HG03571 (cell line): ENCODE results near the gene NSL1.
"Not testable (repeated sequence)": the region's sequence is repeated elsewhere in the genome, so short reads cannot be mapped to it uniquely, and the experiment has no call there.

Source experiments
- ATAC-seq: cut with Tn5 transposase; IDR thresholded peaks from one replicate; pipeline ENCODE4 v1.9.1; 2021; ENCODE audit not compliant: unreplicated experiment

NSL1 gene

DNA sequence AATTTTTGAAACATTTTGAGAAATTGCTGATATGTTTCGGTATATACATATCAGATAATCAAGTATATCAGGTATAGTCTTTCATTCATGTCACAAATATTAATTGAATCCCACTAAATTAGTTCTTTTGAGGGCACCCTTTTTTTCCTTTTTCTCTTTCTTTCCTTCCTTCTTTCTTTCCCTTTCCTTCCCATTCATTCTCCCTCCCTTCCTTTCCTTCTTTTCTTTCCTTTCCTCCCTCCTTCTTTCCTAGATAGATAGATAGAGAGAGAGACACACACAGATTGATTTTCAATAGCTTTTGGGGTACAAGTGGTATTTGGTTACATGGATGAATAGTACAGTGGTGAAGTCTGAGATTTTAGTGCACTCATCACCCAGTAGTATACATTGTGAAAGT, 5.7 kb downstream of the NSL1 start:
- ATAC-seq = no peak

DNA sequence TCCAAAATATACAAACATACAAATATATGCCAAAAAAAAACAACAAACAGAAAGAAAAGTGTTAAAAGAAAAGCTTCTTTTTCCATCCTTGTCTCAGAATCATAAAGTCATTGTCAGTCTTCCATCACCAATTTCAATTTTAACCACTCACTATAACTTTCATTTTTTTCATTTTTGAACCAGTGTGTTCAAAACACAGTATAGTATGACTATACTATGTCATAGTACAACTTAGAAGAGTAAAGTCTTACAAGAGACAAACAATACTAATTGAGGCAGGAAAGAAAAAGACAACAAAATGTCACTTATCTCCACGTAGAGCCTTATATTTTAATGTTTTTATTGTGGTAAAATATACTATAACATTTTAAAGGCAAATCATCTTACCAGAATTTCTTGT, 7.6 kb downstream of the NSL1 start:
- no peak for ATAC-seq

DNA sequence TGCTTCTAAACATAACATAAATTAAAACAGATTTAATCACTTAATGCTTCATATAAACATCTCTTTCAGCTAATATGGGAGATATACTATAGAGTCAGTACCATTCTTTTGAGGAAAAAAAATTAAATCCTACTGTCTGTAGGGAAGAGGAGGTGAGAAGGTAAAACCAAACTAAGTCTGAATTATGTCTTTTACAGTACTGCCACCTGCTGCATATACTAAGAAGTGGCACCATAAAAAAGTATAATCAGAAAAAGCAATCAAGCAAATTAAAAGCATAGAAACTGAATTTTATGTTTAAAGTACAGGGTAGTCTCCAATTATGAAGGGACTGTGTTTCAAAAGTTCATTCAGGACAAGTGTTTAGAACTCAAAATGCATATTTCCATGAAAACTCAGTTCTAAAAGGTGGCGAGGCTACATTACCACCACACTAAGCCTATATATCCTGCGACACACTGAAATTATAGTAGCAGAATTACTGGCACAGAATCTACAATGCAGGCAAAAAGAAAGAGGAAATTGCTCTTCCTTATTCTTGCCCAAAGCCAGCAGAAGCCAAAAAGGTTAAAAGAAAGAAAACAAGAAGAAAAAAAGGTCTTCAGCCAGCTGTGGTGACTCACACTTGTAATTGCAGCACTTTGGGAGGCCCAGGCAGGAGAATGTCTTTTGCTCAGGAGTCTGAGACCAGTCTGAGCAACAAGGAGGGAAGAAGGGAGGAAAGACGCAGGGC, 9.0 kb downstream of the NSL1 start:
- no peak for ATAC-seq

DNA sequence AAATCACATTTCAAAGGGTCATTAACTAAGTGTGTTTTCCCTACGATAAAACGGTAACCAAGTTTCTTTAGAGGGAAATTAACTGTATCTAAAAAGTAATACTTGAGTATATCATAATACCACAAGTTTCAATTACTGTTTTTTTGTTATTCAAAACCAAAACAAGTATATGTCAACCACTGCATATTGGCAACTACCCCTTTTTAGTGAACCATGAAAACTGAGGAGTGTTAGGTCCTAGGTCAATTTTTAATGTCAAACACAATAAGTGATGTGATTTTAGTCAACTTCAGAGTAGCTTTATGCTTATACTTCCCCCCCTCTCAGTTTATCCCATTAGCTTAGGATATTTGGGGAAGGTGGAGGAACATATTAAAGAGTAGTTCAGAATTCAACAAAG, 10.4 kb downstream of the NSL1 start:
- ATAC-seq = no peak

DNA sequence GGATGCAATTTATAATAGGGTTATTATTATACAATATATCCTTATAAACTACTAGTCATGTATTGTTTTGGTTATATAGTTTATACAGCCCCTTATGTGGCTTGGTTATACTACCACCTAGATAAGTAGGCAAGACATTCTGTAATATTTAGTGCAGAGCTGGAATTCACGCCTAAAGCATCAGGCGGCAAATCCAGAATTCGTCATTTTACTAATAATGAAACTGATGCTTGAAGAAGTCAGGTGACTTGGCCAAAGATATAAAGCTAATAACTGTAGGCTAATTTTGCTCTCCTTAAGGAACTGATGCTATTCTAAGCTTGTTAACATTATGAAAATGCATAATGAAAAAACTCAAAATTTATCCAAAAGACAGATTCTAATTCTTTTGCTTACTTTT, 10.8 kb downstream of the NSL1 start:
- no peak for ATAC-seq

DNA sequence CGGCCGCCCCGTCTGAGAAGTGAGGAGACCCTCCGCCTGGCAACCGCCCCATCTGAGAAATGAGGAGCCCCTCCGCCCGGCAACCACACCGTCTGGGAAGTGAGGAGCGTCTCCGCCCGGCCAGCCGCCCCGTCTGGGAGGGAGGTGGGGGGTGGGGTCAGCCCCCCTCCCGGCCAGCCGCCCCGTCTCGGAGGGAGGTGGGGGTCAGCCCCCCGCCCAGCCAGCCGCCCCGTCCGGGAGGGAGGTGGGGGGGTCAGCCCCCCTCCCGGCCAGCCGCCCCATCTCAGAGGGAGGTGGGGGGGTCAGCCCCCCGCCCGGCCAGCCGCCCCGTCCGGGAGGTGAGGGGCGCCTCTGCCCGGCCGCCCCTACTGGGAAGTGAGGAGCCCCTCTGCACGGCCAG, 12.5 kb downstream of the NSL1 start:
- not testable (repeated sequence) for ATAC-seq

DNA sequence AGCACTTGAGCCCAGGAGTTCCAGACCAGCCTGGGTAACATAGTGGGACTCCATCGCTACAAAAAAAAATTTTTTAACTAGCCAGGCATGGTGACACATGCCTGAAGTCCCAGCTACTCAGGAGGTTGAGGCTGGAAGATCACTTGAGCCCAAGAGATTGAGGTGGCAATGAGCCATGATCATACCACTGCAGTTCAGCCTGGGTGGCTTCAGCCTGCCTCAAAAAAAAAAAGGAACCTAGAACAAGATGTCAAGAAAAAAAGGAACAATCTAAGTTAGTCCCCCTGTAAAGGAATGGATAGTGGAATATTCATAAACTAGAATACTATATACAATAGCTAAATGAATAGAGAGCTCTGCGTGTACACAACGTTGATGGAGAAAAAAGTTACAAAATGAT, 14.4 kb downstream of the NSL1 start:
- no peak for ATAC-seq

DNA sequence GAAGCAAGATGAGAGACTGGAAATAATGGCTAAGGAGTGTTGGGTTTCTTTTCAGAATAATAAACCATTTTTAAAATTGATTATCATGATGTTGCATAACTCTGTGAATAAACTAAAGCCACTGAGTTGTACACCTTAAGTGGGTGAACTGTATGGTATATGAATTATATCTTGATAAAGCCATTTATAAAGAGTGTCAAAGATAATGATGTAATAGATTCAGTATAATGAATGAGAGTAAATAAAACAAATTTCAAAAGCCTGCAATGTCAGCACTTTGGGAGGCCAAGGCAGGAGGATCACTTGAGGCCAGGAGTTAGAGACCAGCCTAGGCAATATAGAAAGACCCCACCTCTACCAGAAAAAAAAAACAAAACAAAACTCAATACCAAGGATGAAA, 16.3 kb downstream of the NSL1 start:
- no peak for ATAC-seq

DNA sequence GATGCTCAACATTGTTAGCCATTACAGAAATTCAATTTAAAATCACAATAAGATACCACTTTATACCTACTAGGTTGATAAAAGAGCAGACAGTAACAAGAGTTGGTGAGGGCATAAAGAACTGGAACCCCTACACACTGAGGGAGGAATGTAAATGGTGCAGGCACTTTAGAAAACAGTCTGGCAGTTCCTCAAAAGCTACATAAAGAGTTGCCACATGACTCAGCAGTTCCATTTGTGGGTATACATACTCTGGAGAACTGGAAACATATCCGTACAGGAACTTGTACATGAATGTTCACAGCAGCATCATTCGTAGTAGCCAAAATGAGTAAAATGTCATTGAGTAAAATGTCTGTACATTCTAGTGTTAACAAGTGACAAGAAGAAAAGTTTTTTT, 17.0 kb downstream of the NSL1 start:
- no peak for ATAC-seq

DNA sequence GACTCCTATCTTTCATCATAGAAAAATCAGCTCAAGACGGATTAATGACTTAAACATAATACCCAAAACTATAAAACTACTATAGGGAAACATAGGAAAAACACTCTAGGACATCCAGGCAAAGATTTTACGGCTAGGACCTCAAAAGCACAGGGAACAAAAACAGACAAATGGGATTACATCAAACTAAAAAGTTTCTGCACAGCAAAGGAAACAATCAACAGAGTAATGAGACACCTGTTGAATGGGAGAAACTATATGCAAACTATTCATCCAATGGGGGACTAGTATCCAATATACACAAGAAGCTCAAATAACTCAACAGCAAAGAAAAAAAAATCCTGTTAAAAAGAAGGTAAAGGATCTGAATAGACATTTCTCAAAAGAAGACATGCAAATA, 18.6 kb downstream of the NSL1 start:
- ATAC-seq = no peak

DNA sequence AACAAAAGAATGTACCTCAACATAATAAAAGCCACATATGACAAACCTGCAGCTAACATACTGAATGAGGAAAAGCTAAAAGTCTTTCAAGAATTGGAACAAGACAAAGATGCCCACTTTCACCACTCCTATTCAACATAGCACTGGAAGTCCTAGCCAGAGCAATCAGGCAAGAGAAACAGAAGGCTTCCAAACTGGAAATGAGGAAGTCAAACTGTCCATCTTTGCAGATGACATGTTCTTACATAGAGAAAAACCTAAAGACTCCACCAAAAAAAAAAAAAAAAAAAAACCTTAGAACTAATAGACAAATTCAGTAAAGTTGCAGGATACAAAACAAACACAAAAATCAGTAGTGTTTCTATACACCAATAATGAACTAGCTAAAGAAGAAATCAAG, 20.2 kb downstream of the NSL1 start:
- no peak for ATAC-seq

DNA sequence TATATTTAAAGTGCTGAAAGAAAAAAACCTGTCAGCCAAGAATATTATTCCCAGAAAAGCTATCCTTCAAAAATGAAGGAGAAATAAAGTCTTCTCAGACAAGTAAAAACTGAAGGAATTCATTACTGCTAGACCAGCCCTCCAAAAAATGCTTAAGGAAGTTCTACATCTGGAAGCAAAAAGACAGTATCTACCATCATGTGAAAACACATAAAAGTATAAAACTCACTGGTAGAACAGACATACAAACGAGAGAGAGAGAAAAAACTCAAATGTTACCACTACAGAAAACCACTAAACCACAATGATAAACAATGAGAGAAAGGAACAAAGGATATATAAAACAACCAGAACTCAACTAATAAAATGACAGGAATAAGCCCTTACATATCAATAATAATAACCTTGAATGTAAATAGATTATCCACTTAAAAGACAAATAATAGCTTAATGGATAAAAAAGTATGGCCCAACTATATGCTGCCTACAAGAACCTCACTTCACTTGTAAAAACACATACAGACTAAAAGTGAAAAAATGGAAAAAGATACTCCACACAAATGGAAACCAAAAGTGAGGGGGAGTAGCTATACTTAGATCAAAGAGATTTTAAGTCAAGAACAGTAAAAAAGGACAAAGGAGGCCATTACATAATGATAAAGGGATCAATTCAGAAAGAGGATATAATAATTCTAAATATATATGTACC, 22.0 kb downstream of the NSL1 start:
- ATAC-seq = no peak

DNA sequence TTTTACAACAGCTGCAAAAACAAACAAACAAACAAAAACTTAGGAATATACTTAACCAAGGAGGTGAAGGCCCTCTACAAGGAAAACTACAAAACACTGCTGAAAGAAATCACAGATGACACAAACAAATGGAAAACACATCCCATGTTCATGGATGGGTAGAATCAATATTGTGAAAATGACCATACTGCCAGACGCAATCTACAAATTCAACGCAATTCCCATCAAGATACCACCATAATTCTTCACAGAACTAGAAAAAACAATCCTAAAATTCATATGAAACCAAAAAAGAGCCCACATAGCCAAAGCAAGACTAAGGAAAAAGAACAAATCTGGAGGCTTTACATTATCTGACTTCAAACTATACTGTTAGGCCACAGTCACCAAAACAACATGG, 24.8 kb downstream of the NSL1 start:
- not testable (repeated sequence) for ATAC-seq

DNA sequence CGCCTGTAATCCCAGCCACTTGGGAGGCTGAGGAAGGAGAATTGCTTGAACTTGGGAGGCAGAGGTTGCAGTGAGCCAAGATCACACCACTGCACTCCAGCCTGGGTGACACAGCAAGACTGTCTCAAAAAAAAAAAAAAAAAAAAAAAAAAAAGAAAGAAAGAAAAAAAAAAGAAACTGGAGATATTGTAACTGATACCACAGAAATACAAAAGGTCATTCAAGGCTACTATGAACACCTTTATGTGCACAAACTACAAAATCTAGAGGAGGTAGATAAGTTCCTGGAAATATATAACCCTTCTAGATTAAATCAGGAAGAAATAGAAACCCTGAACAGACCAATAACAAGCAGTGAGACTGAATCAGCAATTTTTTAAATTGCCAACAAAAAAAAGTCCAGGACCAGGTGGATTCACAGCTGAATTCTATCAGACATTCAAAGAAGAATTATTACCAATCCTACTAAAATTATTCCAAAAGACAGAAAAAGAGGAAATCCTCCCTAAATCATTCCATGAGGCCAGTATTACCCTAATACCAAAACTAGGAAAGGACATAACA, 26.8 kb downstream of the NSL1 start:
- ATAC-seq = not testable (repeated sequence)

DNA sequence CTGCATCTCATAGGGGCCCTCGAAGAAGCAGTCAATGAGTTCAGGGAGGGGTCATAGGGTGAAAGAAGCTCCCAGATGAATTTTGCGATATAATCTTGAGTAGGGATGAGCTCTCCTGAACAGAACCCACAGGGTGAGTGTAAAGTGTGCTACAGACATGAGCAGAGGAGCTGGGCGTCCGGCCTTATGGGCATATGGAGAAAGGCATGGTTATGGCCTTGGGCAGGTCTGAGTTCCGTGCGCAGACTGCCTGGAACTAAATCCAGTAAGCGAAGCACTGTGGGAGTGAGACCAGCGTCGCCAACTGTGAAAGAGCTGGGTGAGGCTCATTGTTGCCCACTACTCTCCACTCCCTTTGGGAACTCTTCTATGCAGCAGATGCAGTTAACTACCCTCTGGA, 28.7 kb downstream of the NSL1 start:
- no peak for ATAC-seq

DNA sequence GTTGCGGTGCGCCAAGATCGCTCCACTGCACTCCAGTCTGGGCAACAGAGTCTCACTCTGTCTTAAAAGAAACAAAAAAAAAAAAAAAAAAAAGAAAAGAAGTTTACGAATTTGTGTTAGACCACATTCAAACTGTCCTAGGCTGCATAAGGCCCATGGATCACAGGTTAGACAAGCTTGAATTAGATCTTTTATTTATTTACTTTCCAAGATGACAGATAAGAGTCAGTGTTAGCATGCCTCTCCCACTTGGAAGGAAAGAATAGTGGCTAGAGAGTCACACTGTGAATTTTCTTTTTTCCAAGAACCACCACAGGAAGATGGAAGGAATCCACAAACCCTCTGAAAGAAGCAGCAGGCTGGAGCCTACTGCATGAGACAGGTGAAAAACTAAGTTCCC, 29.3 kb downstream of the NSL1 start:
- no peak for ATAC-seq

DNA sequence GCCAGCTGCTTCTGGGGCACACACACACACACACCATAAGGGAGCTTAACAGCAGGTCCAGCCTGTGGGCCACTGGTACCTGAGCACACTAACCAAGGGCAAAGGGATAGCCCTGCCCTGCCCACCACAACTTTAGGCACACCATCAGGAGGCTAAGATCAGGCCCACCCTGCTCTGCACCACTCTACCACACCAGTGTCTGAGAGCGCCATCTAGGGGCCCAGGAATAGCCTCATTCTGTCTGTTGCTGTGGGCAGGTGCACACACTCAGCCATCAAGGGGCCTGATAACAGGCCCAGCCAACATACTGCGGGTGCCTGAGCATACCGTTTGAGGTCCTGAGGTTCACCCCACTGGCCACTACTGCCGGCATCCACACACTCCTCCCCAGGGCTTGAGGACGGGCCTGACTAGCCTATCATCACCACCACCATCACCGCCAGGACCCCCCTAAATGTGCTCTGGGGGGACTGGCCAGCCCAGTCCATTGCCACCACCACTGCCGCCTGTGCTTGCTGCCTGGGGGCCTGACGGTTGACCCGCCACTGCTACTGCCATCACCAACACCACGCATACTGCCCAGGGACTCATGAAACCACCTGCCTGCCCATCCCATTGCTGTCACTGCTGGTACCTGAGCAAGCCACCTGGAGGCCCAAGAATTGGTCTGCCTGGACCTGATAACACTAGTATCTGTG, 31.3 kb downstream of the NSL1 start:
- no peak for ATAC-seq

DNA sequence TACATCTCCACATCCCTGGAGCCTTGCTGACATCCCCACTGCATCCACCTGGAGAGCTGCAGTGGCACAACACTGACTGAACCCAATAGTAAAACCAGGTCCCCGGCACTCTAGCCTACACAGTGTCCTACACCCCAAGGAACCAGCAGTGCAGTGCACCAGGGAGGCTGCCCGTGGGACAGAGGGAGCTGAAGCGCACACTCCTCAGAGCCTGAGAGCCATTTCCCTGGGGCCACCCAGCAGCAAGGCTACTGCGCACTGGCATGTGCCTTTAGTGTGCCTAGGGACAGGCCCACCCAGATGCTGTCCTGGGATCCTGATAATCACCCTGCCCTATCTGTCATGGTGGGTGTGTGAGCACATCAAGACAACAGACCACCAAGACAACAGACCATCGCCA, 31.9 kb downstream of the NSL1 start:
- no peak for ATAC-seq

DNA sequence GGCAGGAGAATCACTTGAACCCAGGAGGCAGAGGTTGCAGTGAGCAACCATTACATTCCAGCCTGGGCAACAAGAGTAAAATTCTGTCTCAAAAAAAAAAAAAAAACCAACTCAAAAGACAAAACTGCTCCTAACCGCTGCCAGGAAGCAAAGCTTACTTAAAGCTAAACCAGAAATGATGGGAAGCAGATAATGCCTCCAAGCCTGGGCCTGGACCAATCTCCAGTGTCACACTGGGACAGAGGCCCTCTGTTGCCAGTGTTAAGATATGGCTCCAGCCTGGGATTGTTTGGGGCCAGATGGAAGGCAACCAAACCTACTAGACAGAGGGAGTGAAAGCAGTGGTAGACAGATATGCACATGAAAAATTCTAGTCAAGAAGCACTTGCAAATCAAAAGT, 36.9 kb downstream of the NSL1 start:
- ATAC-seq = no peak

DNA sequence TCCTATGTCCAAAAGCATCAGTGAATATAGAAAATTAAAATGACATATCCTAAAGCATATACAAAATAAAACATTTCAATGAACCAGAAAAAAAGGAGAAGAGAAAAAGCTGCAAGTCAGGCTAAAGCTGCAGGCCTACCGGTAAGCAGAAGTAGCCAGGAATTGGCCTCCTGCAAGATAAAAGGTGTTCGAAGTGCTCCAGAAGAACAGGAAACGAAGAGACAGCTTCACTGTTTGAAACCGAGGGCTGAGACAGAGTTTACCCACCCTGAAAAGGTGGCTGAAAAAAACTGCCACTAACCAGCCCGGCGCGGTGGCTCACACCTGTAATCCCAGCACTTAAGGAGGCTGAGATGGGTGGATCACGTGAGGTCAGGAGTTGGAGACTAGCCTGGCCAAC, 37.4 kb downstream of the NSL1 start:
- ATAC-seq = no peak

DNA sequence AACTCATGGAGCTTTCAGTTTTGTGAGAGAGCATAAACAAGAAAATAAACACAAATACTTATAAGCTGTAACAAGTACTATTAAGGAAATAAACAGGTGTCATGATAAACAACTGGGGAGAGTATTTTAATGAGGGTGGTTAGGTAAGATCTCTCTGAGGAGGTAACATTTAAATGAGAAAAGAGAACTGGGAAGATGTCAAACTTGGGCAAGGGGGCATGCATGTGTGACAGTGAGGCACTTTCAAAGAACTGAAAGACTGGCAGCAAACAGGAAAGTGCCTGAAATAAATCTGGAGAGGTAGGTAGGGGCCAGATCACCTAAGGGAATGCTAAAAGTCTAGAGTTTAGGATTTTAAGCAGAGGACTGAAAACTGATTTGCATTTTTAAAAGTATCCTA, 37.8 kb downstream of the NSL1 start:
- ATAC-seq = no peak

DNA sequence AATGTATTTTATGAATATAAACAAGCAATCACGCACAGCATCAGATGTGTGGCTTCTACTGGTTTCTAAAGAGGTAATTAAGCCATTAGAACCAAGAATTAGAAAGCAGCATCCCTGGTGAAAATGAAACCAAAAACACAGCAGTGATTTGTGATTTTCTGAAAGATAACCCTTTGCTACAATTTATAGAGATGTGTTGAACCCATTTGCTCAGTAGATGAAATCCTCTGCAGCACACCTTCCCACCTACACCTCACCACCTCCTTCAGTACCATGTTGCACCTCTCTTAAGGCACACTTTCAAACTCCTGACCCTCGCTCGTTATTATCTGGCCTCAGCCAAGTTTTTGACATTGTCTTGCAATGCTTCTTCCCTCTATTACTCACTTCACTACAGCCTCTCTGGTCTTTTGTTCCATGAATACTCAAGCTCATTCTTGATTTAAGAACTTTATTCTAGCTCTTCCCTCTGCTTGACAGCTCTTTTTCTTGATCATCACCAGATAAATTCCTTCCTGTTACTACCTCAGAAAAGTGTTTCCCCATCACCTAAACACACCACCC, 38.6 kb downstream of the NSL1 start:
- ATAC-seq = no peak
